Effector memory CD4-positive, alpha-beta T cell (primary cell): Measurements from ENCODE around the gene HRG.

Experiments
- DNase-seq, 3 donors: peaks; one replicate each; pipeline ENCODE4 v3.0.0-alpha.2; 2020
- H3K27ac ChIP-seq: 2 replicates; pipeline ENCODE4 v1.7.0; 2013; ENCODE audit warnings: mild to moderate bottlenecking, low read length, moderate library complexity; ENCODE audit not compliant: insufficient read depth, poor library complexity, severe bottlenecking
- H3K27me3 ChIP-seq: replicated peaks from 2 replicates; pipeline ENCODE4 v1.7.0; 2013; ENCODE audit warnings: mild to moderate bottlenecking, low read length; ENCODE audit not compliant: insufficient read depth, control insufficient read depth, poor library complexity, severe bottlenecking
- H3K36me3 ChIP-seq: 2 replicates; pipeline ENCODE4 v1.7.0; 2013; ENCODE audit warnings: mild to moderate bottlenecking, low read length, moderate library complexity; ENCODE audit not compliant: control insufficient read depth, insufficient read depth
- H3K4me1 ChIP-seq: 2 replicates; pipeline ENCODE4 v1.7.0; 2013; ENCODE audit warnings: low read length, mild to moderate bottlenecking; ENCODE audit not compliant: control insufficient read depth, insufficient read depth, poor library complexity, severe bottlenecking
- H3K4me3 ChIP-seq: 2 replicates; pipeline ENCODE4 v1.7.0; 2013; ENCODE audit warnings: low read length, low read depth, mild to moderate bottlenecking; ENCODE audit not compliant: insufficient read depth, poor library complexity, severe bottlenecking
- H3K9me3 ChIP-seq: 2 replicates; pipeline ENCODE4 v1.7.0; 2013; ENCODE audit warnings: mild to moderate bottlenecking, low read length, moderate library complexity; ENCODE audit not compliant: control insufficient read depth

HRG gene

GRCh38 chr3:186637686-186638085 lies 28.1 kb upstream of the HRG start:
- Histone ChIP-seq H3K27ac (no peak overlapping the region), H3K9me3 (no peaks in the 10 kb centered on the region), H3K4me3 (no peak overlapping the region), H3K4me1 (no peaks in the 10 kb centered on the region), H3K36me3 (no peaks in the 10 kb centered on the region), H3K27me3 (no peaks in the 10 kb centered on the region)
- DNase-seq = no peak

GRCh38 chr3:186638259-186638658 lies 27.6 kb upstream of the HRG start:
- Histone ChIP-seq H3K36me3 (no peaks in the 10 kb centered on the region), H3K9me3 (no peaks in the 10 kb centered on the region), H3K4me1 (no peaks in the 10 kb centered on the region), H3K4me3 (no peak overlapping the region), H3K27me3 (no peaks in the 10 kb centered on the region), H3K27ac (no peak overlapping the region)
- DNase-seq = no peak

- Histone ChIP-seq H3K36me3 (no peaks in the 10 kb centered on the region), H3K9me3 (no peaks in the 10 kb centered on the region), H3K27ac (no peak within 1 kb of the TSS), H3K4me1 (no peaks in the 10 kb centered on the region), H3K4me3 (no peak within 1 kb of the TSS), H3K27me3 (no peaks in the 10 kb centered on the region)
- no peak for DNase-seq
Measured at GRCh38 chr3:186639778-186640472, 25.9 kb upstream of the HRG start, which contains the start of gene FETUB. FETUB (plus strand) TSS chr3:186640399; CDS start chr3:186640461, 62 bp downstream.

GRCh38 chr3:186640473-186640818 lies 25.4 kb upstream of the HRG start:
- no peaks in the 10 kb centered on the region for H3K4me1 ChIP-seq
- DNase-seq = no peak
- H3K27me3 ChIP-seq = no peaks in the 10 kb centered on the region
- H3K36me3 ChIP-seq = no peaks in the 10 kb centered on the region
- no peaks in the 10 kb centered on the region for H3K9me3 ChIP-seq
- H3K27ac ChIP-seq = no peak overlapping the region
- H3K4me3 ChIP-seq = no peak overlapping the region

- DNase-seq = no peak
- no peaks in the 10 kb centered on the region for H3K36me3 ChIP-seq
- no peaks in the 10 kb centered on the region for H3K9me3 ChIP-seq
- H3K4me3 ChIP-seq = no peak overlapping the region
- H3K27me3 ChIP-seq = no peaks in the 10 kb centered on the region
- no peaks in the 10 kb centered on the region for H3K4me1 ChIP-seq
- H3K27ac ChIP-seq = no peak overlapping the region
Measured at GRCh38 chr3:186640929-186641328, 24.9 kb upstream of the HRG start.

GRCh38 chr3:186642014-186642413 lies 23.8 kb upstream of the HRG start:
- H3K27me3 ChIP-seq = no peaks in the 10 kb centered on the region
- no peaks in the 10 kb centered on the region for H3K9me3 ChIP-seq
- no peaks in the 10 kb centered on the region for H3K4me1 ChIP-seq
- DNase-seq = no peak
- no peak overlapping the region for H3K4me3 ChIP-seq
- no peak overlapping the region for H3K27ac ChIP-seq
- H3K36me3 ChIP-seq = no peaks in the 10 kb centered on the region

GRCh38 chr3:186643493-186643892 lies 22.3 kb upstream of the HRG start:
- no peak overlapping the region for H3K27ac ChIP-seq
- H3K4me3 ChIP-seq = no peak overlapping the region
- H3K36me3 ChIP-seq = no peaks in the 10 kb centered on the region
- H3K27me3 ChIP-seq = no peaks in the 10 kb centered on the region
- no peaks in the 10 kb centered on the region for H3K9me3 ChIP-seq
- H3K4me1 ChIP-seq = no peaks in the 10 kb centered on the region
- no peak for DNase-seq

- no peak for DNase-seq
- Histone ChIP-seq H3K4me3 (no peak overlapping the region), H3K36me3 (no peaks in the 10 kb centered on the region), H3K4me1 (no peaks in the 10 kb centered on the region), H3K27me3 (no peaks in the 10 kb centered on the region), H3K27ac (no peak overlapping the region), H3K9me3 (no peaks in the 10 kb centered on the region)
Measured at GRCh38 chr3:186644683-186645082, 21.1 kb upstream of the HRG start.

- no peak for DNase-seq
- Histone ChIP-seq H3K27me3 (no peaks in the 10 kb centered on the region), H3K4me1 (no peaks in the 10 kb centered on the region), H3K36me3 (no peaks in the 10 kb centered on the region), H3K9me3 (no peaks in the 10 kb centered on the region), H3K4me3 (no peak overlapping the region), H3K27ac (no peak overlapping the region)
Measured at GRCh38 chr3:186646106-186646505, 19.7 kb upstream of the HRG start.

- Histone ChIP-seq H3K36me3 (no peaks in the 10 kb centered on the region), H3K27ac (no peak overlapping the region), H3K9me3 (no peaks in the 10 kb centered on the region), H3K4me3 (no peak overlapping the region), H3K4me1 (no peaks in the 10 kb centered on the region), H3K27me3 (no peaks in the 10 kb centered on the region)
- DNase-seq = no peak
Measured at GRCh38 chr3:186646841-186647240, 19.0 kb upstream of the HRG start.
